ENCODE results near the gene SGPL1. TPM values are rescaled to one million over a fixed set of nuclear protein-coding genes. Genes with fewer than 3 reads are reported as not detected.

SGPL1 gene
- total RNA-seq, 1 donor from 2014 or later = 8.2 TPM

DNA sequence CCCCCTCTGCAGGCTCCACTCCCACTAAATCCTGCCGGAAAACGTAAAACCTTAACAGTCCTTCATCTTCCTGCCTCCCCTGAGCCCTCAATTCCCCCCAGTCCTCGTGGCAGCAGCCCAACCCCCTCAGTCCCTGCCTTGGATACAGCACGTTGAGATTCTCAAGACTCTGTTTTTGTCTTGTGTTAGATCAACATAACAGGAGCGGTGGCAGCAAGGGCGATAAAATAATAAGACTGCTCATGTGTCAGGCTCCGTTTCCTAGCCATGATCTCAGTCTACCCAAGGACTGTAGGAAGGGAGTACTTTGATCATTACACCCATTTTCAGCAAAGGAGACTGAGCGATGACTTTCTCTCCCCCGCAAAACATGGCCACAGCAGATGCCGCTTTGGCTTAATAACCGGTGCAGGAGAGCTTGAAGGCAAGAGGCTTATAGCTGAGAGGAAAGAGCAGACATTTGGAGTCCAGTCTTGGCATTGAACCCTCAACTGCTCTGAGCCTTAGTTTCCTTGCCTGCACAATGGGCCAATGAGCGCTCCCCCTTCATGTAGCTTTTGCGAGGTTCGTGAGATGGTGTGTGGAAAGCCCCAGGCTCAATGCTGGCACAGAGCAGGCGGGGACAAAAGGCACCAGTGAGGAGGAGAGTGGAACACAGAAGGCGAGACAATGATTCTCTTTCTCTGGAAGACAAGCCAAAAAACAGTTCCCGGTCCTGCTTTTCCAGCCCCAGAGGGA lies 114.7 kb downstream of the SGPL1 start:
- peaks cover 12% of the 10 kb centered on the region for H3K27me3 ChIP-seq (ENCODE audit: low read depth)
- no peak overlapping the region for H3K4me3 ChIP-seq
- intact Hi-C loops (cut with micrococcal nuclease) = no loop called here
- no peaks in the 10 kb centered on the region for H3K9me3 ChIP-seq (replicated peaks)
- H3K4me1 ChIP-seq = peaks cover 7% of the 10 kb centered on the region
- no peaks in the 10 kb centered on the region for H3K36me3 ChIP-seq
- DNase-seq = no peak
- H3K27ac ChIP-seq (replicated peaks) = no peak overlapping the region
- TF ChIP-seq, protein P1, sequence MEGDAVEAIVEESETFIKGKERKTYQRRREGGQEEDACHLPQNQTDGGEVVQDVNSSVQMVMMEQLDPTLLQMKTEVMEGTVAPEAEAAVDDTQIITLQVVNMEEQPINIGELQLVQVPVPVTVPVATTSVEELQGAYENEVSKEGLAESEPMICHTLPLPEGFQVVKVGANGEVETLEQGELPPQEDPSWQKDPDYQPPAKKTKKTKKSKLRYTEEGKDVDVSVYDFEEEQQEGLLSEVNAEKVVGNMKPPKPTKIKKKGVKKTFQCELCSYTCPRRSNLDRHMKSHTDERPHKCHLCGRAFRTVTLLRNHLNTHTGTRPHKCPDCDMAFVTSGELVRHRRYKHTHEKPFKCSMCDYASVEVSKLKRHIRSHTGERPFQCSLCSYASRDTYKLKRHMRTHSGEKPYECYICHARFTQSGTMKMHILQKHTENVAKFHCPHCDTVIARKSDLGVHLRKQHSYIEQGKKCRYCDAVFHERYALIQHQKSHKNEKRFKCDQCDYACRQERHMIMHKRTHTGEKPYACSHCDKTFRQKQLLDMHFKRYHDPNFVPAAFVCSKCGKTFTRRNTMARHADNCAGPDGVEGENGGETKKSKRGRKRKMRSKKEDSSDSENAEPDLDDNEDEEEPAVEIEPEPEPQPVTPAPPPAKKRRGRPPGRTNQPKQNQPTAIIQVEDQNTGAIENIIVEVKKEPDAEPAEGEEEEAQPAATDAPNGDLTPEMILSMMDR (IDR thresholded peaks at IDR 0.05; ENCODE audit: borderline replicate concordance) = no peak

Other genes with a start within 250 kb of the SGPL1 start
- gene PRF1, start 213.2 kb upstream of the SGPL1 start, total RNA-seq = 2.6 TPM
- gene ADAMTS14, start 143.4 kb upstream of the SGPL1 start, total RNA-seq = 0.47 TPM
- not detected for gene TBATA, start 30.6 kb upstream of the SGPL1 start, total RNA-seq
- 123 TPM for gene PCBD1, start 72.6 kb downstream of the SGPL1 start, total RNA-seq